GM10266 (cell line): ENCODE measurements around the gene KHSRP.

Source experiments
- DNase-seq: peaks from one replicate; pipeline ENCODE4 v3.0.0; 2012; ENCODE audit errors: extremely low spot score
- TF ChIP-seq, protein P1 (sequence below): IDR thresholded peaks from 2 replicates; pipeline ENCODE4 v1.5.1; 2012; ENCODE audit warnings: mild to moderate bottlenecking, low read depth; ENCODE audit not compliant: control insufficient read depth, insufficient read depth; ENCODE audit errors: missing control alignments

KHSRP gene

GRCh38 chr19:6451583-6452222, 27.1 kb upstream of the KHSRP start:
- TF ChIP-seq, protein P1, sequence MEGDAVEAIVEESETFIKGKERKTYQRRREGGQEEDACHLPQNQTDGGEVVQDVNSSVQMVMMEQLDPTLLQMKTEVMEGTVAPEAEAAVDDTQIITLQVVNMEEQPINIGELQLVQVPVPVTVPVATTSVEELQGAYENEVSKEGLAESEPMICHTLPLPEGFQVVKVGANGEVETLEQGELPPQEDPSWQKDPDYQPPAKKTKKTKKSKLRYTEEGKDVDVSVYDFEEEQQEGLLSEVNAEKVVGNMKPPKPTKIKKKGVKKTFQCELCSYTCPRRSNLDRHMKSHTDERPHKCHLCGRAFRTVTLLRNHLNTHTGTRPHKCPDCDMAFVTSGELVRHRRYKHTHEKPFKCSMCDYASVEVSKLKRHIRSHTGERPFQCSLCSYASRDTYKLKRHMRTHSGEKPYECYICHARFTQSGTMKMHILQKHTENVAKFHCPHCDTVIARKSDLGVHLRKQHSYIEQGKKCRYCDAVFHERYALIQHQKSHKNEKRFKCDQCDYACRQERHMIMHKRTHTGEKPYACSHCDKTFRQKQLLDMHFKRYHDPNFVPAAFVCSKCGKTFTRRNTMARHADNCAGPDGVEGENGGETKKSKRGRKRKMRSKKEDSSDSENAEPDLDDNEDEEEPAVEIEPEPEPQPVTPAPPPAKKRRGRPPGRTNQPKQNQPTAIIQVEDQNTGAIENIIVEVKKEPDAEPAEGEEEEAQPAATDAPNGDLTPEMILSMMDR: no peak
- DNase-seq: no peak

DNA sequence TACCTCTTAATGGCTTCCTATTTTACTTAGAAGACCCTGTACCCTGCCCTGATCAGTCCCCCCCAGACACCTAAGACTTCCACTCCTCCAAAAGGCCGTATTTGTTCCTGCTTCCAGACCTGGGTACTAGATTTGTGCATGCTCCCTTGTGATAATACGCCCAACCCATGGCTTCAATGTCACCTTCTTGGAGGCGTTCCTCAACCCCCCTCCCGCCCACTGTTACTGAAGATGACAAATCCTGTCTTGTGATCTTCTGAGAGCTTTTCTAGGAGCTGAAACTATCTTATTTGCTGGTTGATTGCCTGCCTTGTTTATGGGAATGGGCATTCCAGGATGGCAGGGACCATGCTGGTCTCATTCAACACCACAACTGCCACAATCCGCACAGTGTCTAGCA, 25.6 kb upstream of the KHSRP start:
- no peak for DNase-seq
- TF ChIP-seq, protein P1: no peak

DNA sequence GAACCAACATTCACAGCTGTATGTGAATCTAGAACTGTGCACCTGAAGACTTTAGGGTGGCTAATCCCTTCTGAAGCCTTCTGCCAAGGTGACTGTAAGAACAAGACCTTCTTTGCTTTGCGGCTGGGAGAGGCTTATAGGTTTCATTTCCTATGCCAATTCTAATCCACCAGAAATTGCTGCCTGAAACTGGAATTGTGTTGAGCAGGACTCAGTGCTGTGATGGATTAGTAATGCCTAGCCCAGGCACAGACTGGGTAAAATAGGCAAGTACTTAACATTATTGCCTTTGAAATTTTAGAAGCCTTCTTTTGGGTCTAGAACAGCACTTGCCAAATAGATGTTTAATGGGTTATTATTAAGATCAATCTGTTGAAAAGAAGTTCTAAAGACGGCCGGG, 23.4 kb upstream of the KHSRP start:
- TF ChIP-seq, protein P1: no peak

GRCh38 chr19:6446452-6446851, 21.8 kb upstream of the KHSRP start:
- DNase-seq: no peak
- TF ChIP-seq, protein P1: no peak

More for the DNA sequence above, 23.4 kb upstream of the KHSRP start:
- DNase-seq: no peak

DNA sequence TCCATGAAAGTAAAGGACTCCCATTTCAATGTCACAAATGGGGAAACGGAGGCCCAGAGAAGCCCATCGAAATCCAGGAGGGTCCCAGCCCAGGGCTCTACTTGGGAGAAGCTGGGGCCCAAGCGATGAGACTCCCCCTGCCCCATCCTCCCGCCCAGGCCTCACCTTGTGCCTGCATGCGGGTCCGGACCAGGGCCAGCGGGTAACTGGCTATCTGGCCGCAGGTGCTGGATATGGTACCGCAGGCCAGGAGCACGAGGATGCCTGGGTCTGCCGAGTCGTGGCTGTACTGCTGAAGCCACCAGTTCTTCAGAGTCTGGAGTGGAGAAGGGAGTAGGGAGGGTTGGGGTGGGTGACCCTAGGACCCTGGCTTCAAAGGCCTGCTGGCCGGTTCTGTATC, 19.4 kb upstream of the KHSRP start:
- no peak for DNase-seq
- TF ChIP-seq, protein P1: no peak

DNA sequence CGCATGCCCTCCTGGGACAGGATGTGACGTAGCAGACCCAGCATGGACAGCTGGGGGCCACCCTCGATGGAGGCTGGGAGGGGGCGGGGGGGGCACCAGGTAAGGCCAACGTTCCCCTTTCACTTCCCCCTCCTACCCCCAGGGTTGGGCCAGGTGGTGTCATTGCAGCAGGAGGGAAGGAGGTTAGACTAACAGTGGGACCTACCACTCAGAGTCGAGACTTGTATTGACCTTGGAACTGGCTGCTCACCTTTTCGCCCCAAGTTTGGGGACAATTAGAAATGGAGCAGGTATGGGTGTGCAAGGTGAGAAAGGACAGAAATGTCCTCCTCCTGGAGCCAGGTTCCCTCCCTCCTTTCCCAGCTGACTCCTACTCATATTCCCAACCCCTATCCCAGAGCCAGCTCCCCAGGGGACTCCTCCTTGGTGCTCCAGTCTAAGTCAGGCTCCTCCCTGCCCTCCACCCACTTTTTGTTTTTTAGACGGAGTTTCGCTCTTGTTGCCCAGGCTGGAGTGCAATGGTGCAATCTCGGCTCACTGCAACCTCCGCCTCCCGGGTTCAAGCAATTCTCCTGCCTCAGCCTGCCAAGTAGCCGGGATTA, 17.6 kb upstream of the KHSRP start:
- no peak for DNase-seq
- TF ChIP-seq, protein P1: no peak

DNA sequence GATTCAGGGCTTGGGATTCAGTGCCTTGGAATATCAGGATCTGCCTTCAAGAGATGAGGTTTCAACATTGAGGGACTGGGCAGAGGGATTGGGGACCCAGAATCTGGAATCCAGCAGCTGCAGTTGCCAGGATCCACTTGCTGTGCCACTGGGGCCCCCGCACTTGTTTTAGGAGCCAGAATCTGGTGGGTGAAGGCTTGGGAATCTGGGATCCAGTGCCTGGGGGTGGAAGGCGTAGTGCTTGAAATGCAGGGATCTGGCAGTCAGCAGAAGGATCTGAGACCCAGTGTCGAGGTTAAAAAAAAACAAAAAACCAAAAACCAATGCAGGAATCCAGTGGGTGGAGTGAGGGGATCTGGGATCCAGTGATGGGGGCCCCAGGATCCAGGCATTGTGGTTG, 16.3 kb upstream of the KHSRP start:
- TF ChIP-seq, protein P1: no peak
- no peak for DNase-seq
